SK-N-MC (cell line): ENCODE results near the gene RNU1-3.
"Not testable (repeated sequence)": the region's sequence is repeated elsewhere in the genome, so short reads cannot be mapped to it uniquely, and the experiment has no call there.

ENCODE experiments used
- EZH2 ChIP-seq: fragments of 200-600 bp; sonication (generic); IDR thresholded peaks from one replicate; pipeline ENCODE4 v1.6.1; 2017; ENCODE audit warnings: antibody characterized with exemption
- POLR2AphosphoS5 ChIP-seq: IDR thresholded peaks from 2 replicates; pipeline ENCODE4 v1.6.1; 2012; ENCODE audit warnings: mild to moderate bottlenecking, low read depth, low read length, borderline replicate concordance

- not testable (repeated sequence) for TF ChIP-seq EZH2, POLR2AphosphoS5
Measured at GRCh38 chr1:16645271-16646060, 21.3 kb downstream of the RNU1-3 start.
